ENCODE results near the gene GPER1. TPM values are rescaled to one million over a fixed set of nuclear protein-coding genes. Genes with fewer than 3 reads are reported as not detected.

Gene GPER1
- total RNA-seq, 1 donor from 2014 or later: 26.0 TPM

DNA sequence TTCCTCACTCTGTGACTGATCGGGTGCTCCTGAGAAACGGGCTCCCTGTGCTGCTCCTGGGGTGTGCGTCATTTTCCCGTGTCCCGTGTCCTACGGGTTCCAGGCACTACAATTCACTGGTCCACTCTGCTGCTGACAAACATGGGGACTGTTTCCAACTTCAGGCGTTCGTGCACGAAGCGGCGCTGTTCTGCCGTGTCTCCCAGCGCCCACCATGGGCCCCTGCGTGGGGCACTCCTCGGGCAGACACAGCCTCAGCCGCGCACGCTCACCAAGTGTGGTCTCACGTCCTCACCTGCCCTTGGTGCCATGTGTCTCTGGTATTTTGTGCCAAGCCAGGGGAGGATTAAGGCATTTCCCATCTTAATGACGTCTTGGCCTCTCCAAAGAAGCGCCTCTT lies 24.6 kb upstream of the GPER1 start:
- Histone ChIP-seq H3K27me3 (ENCODE audit: low read depth) (no peaks in the 10 kb centered on the region), H3K4me3 (no peak overlapping the region), H3K27ac (no peak overlapping the region), H3K9me3 (no peaks in the 10 kb centered on the region), H3K36me3 (peaks cover 7% of the 10 kb centered on the region), H3K4me1 (peaks cover 30% of the 10 kb centered on the region)
- intact Hi-C loops (cut with DNase I): loop anchor here (5.0 kb wide), 1 partner anchor 71 kb away; no protein-coding TSS in a partner anchor
- TF ChIP-seq, protein P1, sequence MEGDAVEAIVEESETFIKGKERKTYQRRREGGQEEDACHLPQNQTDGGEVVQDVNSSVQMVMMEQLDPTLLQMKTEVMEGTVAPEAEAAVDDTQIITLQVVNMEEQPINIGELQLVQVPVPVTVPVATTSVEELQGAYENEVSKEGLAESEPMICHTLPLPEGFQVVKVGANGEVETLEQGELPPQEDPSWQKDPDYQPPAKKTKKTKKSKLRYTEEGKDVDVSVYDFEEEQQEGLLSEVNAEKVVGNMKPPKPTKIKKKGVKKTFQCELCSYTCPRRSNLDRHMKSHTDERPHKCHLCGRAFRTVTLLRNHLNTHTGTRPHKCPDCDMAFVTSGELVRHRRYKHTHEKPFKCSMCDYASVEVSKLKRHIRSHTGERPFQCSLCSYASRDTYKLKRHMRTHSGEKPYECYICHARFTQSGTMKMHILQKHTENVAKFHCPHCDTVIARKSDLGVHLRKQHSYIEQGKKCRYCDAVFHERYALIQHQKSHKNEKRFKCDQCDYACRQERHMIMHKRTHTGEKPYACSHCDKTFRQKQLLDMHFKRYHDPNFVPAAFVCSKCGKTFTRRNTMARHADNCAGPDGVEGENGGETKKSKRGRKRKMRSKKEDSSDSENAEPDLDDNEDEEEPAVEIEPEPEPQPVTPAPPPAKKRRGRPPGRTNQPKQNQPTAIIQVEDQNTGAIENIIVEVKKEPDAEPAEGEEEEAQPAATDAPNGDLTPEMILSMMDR (IDR thresholded peaks at IDR 0.05): no peak
- no peak for DNase-seq
- ATAC-seq: no peak

DNA sequence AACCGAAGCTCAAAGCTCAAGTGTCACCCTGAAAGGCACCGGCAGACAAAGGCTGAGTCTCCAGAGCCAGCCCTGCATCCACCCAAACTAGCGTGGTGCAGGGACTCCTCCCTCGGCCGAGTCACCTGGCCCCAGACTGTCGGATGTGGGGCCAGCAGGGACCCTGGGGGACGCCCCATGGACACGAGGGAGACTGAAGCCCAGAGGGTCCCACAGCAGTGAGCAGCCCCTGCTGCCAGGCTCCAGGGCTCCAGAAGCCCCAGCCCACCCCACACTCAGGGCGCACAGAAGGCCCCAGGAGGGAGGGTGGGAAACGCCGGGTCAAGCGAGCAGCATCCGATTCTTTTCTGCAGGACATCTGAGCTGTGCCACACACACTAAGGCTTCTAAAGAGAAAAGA lies 23.3 kb upstream of the GPER1 start:
- Histone ChIP-seq H3K9me3 (no peaks in the 10 kb centered on the region), H3K4me1 (peaks cover 30% of the 10 kb centered on the region), H3K4me3 (no peak overlapping the region), H3K27me3 (ENCODE audit: low read depth) (no peaks in the 10 kb centered on the region), H3K36me3 (no peaks in the 10 kb centered on the region), H3K27ac (no peak overlapping the region)
- ATAC-seq (no peak), DNase-seq (no peak)
- TF ChIP-seq, protein P1 (IDR thresholded peaks at IDR 0.05): no peak
- intact Hi-C loops (cut with DNase I): loop anchor here (5.0 kb wide), 1 partner anchor 72 kb away; no protein-coding TSS in a partner anchor

DNA sequence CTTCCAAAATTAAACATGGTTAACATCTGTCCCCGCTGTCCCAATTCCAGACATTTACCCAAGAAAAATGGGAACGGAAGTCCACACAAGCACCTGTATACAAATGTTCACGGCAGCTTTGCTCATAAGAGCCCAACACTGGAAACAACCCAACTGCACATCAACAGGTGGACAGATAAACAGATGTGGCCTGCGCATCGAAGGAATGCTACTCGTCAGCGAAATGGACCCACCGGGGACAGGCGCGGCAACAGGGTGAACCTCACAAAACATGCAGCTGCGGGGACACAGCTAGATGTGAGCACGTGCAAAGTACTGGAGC lies 22.7 kb upstream of the GPER1 start:
- Histone ChIP-seq H3K4me1 (peaks cover 27% of the 10 kb centered on the region), H3K4me3 (no peak overlapping the region), H3K9me3 (no peaks in the 10 kb centered on the region), H3K27ac (no peak overlapping the region), H3K27me3 (ENCODE audit: low read depth) (no peaks in the 10 kb centered on the region), H3K36me3 (no peaks in the 10 kb centered on the region)
- DNase-seq (no peak), ATAC-seq (no peak)
- TF ChIP-seq, protein P1 (IDR thresholded peaks at IDR 0.05): no peak
- intact Hi-C loops (cut with DNase I): no loop called here

DNA sequence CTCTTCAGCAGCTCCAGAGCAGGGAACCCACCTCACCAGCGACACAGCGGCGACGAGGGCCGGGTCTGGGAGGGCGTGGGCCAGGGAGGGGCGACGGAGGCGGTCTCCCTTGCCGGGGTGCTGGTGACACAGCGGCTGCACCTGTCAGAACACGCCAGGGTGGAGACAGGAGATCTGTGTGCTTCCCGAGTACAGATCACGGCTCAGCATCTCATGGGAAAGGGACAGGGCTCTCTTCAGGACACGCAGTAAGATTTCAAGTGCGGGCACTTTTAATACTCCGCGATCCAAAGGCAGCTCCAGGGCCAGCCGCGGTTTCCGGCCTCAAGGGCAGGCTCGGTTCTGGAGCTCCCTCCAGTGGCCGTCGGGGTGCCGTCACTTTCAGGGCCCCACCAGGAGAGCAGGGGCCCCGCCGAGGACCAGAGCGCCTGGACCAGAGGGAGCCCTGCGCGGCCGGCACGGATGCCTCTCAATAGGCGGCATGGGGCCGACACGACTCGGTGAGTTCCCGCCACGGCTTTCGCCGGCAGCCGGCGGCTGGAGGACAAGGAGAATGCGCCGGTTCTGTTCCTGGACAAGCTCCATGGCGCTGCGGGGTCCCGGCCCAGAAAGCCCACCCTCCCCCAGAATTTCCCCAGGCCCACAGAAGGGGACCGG lies 22.2 kb upstream of the GPER1 start:
- no peaks in the 10 kb centered on the region for H3K27me3 ChIP-seq (ENCODE audit: low read depth)
- no peaks in the 10 kb centered on the region for H3K9me3 ChIP-seq
- ATAC-seq (peak; percentile 93 to 96), DNase-seq (peak; percentile 91)
- no peaks in the 10 kb centered on the region for H3K36me3 ChIP-seq
- TF ChIP-seq, protein P1 (IDR thresholded peaks at IDR 0.05): peak; percentile 90
- peak overlapping the region; percentile 27 for H3K4me3 ChIP-seq
- no peak overlapping the region for H3K27ac ChIP-seq
- intact Hi-C loops (cut with DNase I): no loop called here
- H3K4me1 ChIP-seq: peaks cover 22% of the 10 kb centered on the region

DNA sequence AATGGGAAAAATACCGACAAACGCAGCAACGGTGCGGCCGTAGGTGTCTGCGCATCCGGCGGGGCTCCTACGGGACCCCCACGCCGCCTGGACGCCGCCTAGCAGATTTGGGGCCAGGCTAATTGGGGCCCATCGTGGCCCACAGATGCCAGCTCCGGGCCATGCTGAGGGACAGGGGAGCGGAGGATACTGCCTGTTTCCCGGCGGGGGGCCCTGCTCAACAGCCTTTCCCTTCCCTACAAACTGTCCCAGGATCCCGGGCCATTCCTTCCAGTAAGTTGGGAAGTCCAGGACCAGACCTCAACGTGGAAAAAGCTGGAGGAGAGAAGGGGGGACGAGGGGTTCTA lies 21.7 kb upstream of the GPER1 start:
- Histone ChIP-seq H3K9me3 (no peaks in the 10 kb centered on the region), H3K27ac (no peak overlapping the region), H3K4me3 (no peak overlapping the region), H3K4me1 (peaks cover 17% of the 10 kb centered on the region), H3K27me3 (ENCODE audit: low read depth) (no peaks in the 10 kb centered on the region), H3K36me3 (no peaks in the 10 kb centered on the region)
- DNase-seq: no peak
- intact Hi-C loops (cut with DNase I): no loop called here
- no peak for ATAC-seq
- TF ChIP-seq, protein P1 (IDR thresholded peaks at IDR 0.05): no peak
